Measurements from ENCODE around the gene PUSL1.

- TF ChIP-seq CTCF (IDR thresholded peaks at IDR 0.05 in 4 of 5, conservative IDR thresholded peaks at IDR 0.05 in 1 of 5) (no peak), POLR2A (IDR thresholded peaks at IDR 0.05) (no peak)
These were observed 33.4 kb upstream of the PUSL1 start for GRCh38 chr1:1274931-1275431.
